ENCODE results near the gene NFKB2. TPM values are rescaled to one million over a fixed set of nuclear protein-coding genes. Genes with fewer than 3 reads are reported as not detected.

NFKB2 gene
- total and polyA plus RNA-seq, 2 experiments from 2014 or later = 5.7 to 21.5 TPM

GRCh38 chr10:102396317-102396650, 779 bp downstream of the NFKB2 start:
- Histone ChIP-seq H3K9me3 (ENCODE audit: low read depth) (no peaks in the 10 kb centered on the region), H3K79me2 (ENCODE audit: insufficient read depth) (peaks cover 14% of the 10 kb centered on the region), H2AFZ (no peak overlapping the region), H3K27ac (peak overlapping the region; percentile 87; the same call in 1 of the 2 replicates), H3K4me2 (ENCODE audit: unreplicated experiment) (peak overlapping the region; percentile 86), H4K20me1 (ENCODE audit: insufficient read depth) (no peaks in the 10 kb centered on the region), H3K36me3 (ENCODE audit: low read depth) (no peaks in the 10 kb centered on the region), H3K27me3 (replicated peaks; ENCODE audit: insufficient read depth) (no peaks in the 10 kb centered on the region), H3K9ac (peak overlapping the region; percentile 88), H3K9me2 (ENCODE audit: insufficient read depth) (no peaks in the 10 kb centered on the region), H3F3A (ENCODE audit: insufficient read depth) (0 out of 2 replicates have a peak, but pooled peaks cover 7% of the 10 kb centered on the region), H3K4me3 (peak overlapping the region; percentile 87), H3K4me1 (ENCODE audit: insufficient read depth) (peaks cover 14% of the 10 kb centered on the region; the same call in 1 of the 2 replicates)
- no peak for DNase-seq
- in situ Hi-C loops (cut with MboI) = no loop called here
- 75 to 76% methylated on average over 4 of the region's 4 CpGs for WGBS, 2 experiments (ENCODE audit: low coverage in 1 of 2, low lambda C conversion rate in 2 of 2, missing lambda C conversion rate in 2 of 2)
- no peak for TF ChIP-seq EZH2 (IDR thresholded peaks at IDR 0.05; ENCODE audit: insufficient read depth, poor library complexity, severe bottlenecking)
- no peak for TF ChIP-seq EZH2phosphoT487 (IDR thresholded peaks at IDR 0.05; ENCODE audit: insufficient read depth, low read depth)

- Histone ChIP-seq H4K20me1 (ENCODE audit: insufficient read depth) (no peaks in the 10 kb centered on the region), H3K4me1 (ENCODE audit: insufficient read depth) (peaks cover 17% of the 10 kb centered on the region), H3K9me2 (ENCODE audit: insufficient read depth) (no peaks in the 10 kb centered on the region), H3K27me3 (replicated peaks; ENCODE audit: insufficient read depth) (no peaks in the 10 kb centered on the region), H3K36me3 (ENCODE audit: low read depth) (no peaks in the 10 kb centered on the region), H3K9ac (peak overlapping the region; percentile 88; the same call in 1 of the 2 replicates), H3K4me2 (ENCODE audit: unreplicated experiment) (peak overlapping the region; percentile 86), H3K79me2 (ENCODE audit: insufficient read depth) (peaks cover 14% of the 10 kb centered on the region), H3K27ac (no peak overlapping the region), H3K4me3 (peak overlapping the region; percentile 87), H3K9me3 (ENCODE audit: low read depth) (no peaks in the 10 kb centered on the region), H3F3A (ENCODE audit: insufficient read depth) (0 out of 2 replicates have a peak, but pooled peaks cover 7% of the 10 kb centered on the region), H2AFZ (no peak overlapping the region)
- no peak for DNase-seq
- WGBS, 2 experiments (ENCODE audit: low coverage in 1 of 2, low lambda C conversion rate in 2 of 2, missing lambda C conversion rate in 2 of 2) = 86 to 89% methylated on average over 12 of the region's 12 CpGs
- TF ChIP-seq EZH2 (IDR thresholded peaks at IDR 0.05; ENCODE audit: insufficient read depth, poor library complexity, severe bottlenecking) = no peak
- no peak for TF ChIP-seq EZH2phosphoT487 (IDR thresholded peaks at IDR 0.05; ENCODE audit: insufficient read depth, low read depth)
- in situ Hi-C loops (cut with MboI) = no loop called here
Measured at GRCh38 chr10:102396730-102397151, 1.2 kb downstream of the NFKB2 start.

- H3K4me2 ChIP-seq (ENCODE audit: unreplicated experiment) = no peak overlapping the region
- DNase-seq = no peak
- no peaks in the 10 kb centered on the region for H3K9me3 ChIP-seq (ENCODE audit: low read depth)
- H3K27ac ChIP-seq = no peak overlapping the region
- in situ Hi-C loops (cut with MboI) = no loop called here
- WGBS, 2 experiments (ENCODE audit: low coverage in 1 of 2, low lambda C conversion rate in 2 of 2, missing lambda C conversion rate in 2 of 2) = 87 to 92% methylated on average over 13 to 14 of the region's 14 CpGs
- peaks cover 20% of the 10 kb centered on the region for H3K4me1 ChIP-seq (ENCODE audit: insufficient read depth)
- no peak overlapping the region for H3K4me3 ChIP-seq
- TF ChIP-seq EZH2 (IDR thresholded peaks at IDR 0.05; ENCODE audit: insufficient read depth, poor library complexity, severe bottlenecking) (no peak), EZH2phosphoT487 (IDR thresholded peaks at IDR 0.05; ENCODE audit: insufficient read depth, low read depth) (no peak)
- H3K79me2 ChIP-seq (ENCODE audit: insufficient read depth) = peaks cover 14% of the 10 kb centered on the region
- H3K9me2 ChIP-seq (ENCODE audit: insufficient read depth) = no peaks in the 10 kb centered on the region
- no peaks in the 10 kb centered on the region for H3K36me3 ChIP-seq (ENCODE audit: low read depth)
- H3F3A ChIP-seq (ENCODE audit: insufficient read depth) = 0 out of 2 replicates have a peak, but pooled peaks cover 6% of the 10 kb centered on the region
- no peaks in the 10 kb centered on the region for H4K20me1 ChIP-seq (ENCODE audit: insufficient read depth)
- H3K27me3 ChIP-seq (replicated peaks; ENCODE audit: insufficient read depth) = no peaks in the 10 kb centered on the region
- no peak overlapping the region for H3K9ac ChIP-seq
- no peak overlapping the region for H2AFZ ChIP-seq
Measured at GRCh38 chr10:102397222-102398171, 2.0 kb downstream of the NFKB2 start.

DNA sequence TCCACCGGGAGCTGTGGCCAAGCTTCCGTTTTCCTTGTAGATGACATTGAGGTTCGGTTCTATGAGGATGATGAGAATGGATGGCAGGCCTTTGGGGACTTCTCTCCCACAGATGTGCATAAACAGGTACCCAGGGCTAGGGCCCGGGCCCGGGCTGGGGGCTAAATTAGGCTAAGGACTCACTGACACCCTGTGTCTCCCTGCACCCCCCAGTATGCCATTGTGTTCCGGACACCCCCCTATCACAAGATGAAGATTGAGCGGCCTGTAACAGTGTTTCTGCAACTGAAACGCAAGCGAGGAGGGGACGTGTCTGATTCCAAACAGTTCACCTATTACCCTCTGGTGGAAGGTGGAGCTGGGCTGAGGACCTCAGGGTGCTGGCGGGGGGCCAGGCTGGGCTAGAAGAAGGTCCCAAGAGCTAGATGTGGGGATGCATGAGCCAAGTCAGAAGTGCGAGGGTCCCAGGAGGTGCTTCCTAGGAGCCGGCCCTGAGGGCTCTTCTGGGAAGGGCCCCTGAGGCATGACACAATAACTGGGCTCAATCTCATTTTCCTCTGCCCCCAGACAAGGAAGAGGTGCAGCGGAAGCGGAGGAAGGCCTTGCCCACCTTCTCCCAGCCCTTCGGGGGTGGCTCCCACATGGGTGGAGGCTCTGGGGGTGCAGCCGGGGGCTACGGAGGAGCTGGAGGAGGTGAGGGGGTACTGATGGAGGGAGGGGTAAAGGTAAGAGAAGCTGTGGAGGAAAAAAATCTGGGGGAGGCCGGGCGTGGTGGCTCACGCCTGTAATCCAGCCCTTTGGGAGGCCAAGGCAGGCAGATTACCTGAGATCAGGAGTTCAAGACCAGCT, 2.9 kb downstream of the NFKB2 start:
- peak overlapping the region; percentile 71 for H3K9ac ChIP-seq
- 0 out of 2 replicates have a peak, but pooled peaks cover 4% of the 10 kb centered on the region for H3F3A ChIP-seq (ENCODE audit: insufficient read depth)
- DNase-seq = no peak
- H3K4me2 ChIP-seq (ENCODE audit: unreplicated experiment) = no peak overlapping the region
- in situ Hi-C loops (cut with MboI) = no loop called here
- peaks cover 14% of the 10 kb centered on the region for H3K79me2 ChIP-seq (ENCODE audit: insufficient read depth)
- H3K9me3 ChIP-seq (ENCODE audit: low read depth) = no peaks in the 10 kb centered on the region
- peaks cover 19% of the 10 kb centered on the region for H3K4me1 ChIP-seq (ENCODE audit: insufficient read depth)
- TF ChIP-seq EZH2phosphoT487 (IDR thresholded peaks at IDR 0.05; ENCODE audit: insufficient read depth, low read depth) = no peak
- TF ChIP-seq EZH2 (IDR thresholded peaks at IDR 0.05; ENCODE audit: insufficient read depth, poor library complexity, severe bottlenecking) = no peak
- H3K36me3 ChIP-seq (ENCODE audit: low read depth) = no peaks in the 10 kb centered on the region
- H4K20me1 ChIP-seq (ENCODE audit: insufficient read depth) = no peaks in the 10 kb centered on the region
- WGBS, 2 experiments (ENCODE audit: low coverage in 1 of 2, low lambda C conversion rate in 2 of 2, missing lambda C conversion rate in 2 of 2) = 83 to 91% methylated on average over 20 to 21 of the region's 21 CpGs
- no peak overlapping the region for H2AFZ ChIP-seq
- H3K4me3 ChIP-seq = peak overlapping the region; percentile 73
- no peaks in the 10 kb centered on the region for H3K9me2 ChIP-seq (ENCODE audit: insufficient read depth)
- no peaks in the 10 kb centered on the region for H3K27me3 ChIP-seq (replicated peaks; ENCODE audit: insufficient read depth)
- H3K27ac ChIP-seq = no peak overlapping the region
